ENCODE results near the gene BBS7. TPM values are rescaled to one million over a fixed set of nuclear protein-coding genes. Genes with fewer than 3 reads are reported as not detected.

The BBS7 gene
- total RNA-seq (10 to 100 TPM; 12.5 to 22.1 TPM), polyA plus RNA-seq (1 to 10 TPM; 8.6 to 9.1 TPM)
- long read RNA-seq, donor 1, transcript BBS7-202 (4 exons, 725 nt) = major isoform, 5 of 7 reads
- long read RNA-seq, donor 1, partial matches to known transcripts = 0 of 7 reads
- long read RNA-seq, donor 1, other reads (novel, unspliced or antisense) = 0 of 7 reads
- long read RNA-seq, donor 2, partial matches to known transcripts = 0 of 2 reads
- long read RNA-seq, donor 2, other reads (novel, unspliced or antisense) = 0 of 2 reads
- long read RNA-seq, donor 3, partial matches to known transcripts = 0 of 1 reads
- long read RNA-seq, donor 3, other reads (novel, unspliced or antisense) = 0 of 1 reads
- long read RNA-seq, donor 4, partial matches to known transcripts = 0 of 4 reads
- long read RNA-seq, donor 4, other reads (novel, unspliced or antisense) = 0 of 4 reads
- long read RNA-seq, donor 5, transcript BBS7-202 (4 exons, 725 nt) = major isoform, 7 of 10 reads
- long read RNA-seq, donor 5, partial matches to known transcripts = 0 of 10 reads
- long read RNA-seq, donor 5, other reads (novel, unspliced or antisense) = 0 of 10 reads

GRCh38 chr4:121869841-121870822 is at the start of gene BBS7:
Gene BBS7 (minus strand): TSS chr4:121870474. CDS start chr4:121870313, 161 bp downstream.
- H3K27me3 ChIP-seq (ENCODE audit: control insufficient read depth in 3 of 3, insufficient read depth in 3 of 3, low read length in 2 of 3) = no peaks in the 10 kb centered on the region
- TF ChIP-seq CTCF (IDR thresholded peaks at IDR 0.05; ENCODE audit: control extremely low read depth, extremely low read depth) = no peak
- WGBS, 2 donors = 0 to 1% methylated on average over 58 of the region's 58 CpGs
- H3K4me3 ChIP-seq = peak within 1 kb of the TSS; percentile 55
- ATAC-seq (ENCODE audit: insufficient read depth, low FRiP score) (peak; percentile 99), DNase-seq (peak; percentile 99)
- H3K27ac ChIP-seq (ENCODE audit: low read depth in 1 of 2, low read length in 1 of 2) = peak within 1 kb of the TSS; percentile 63 to 88
- peak within 1 kb of the TSS; percentile 82 to 93 for H3K9ac ChIP-seq (ENCODE audit: insufficient read depth in 1 of 2, low read length in 2 of 2)
- H3K9me3 ChIP-seq (ENCODE audit: control insufficient read depth in 4 of 4, insufficient read depth in 3 of 4, low read length in 3 of 4) = no peaks in the 10 kb centered on the region
- H3K36me3 ChIP-seq (ENCODE audit: control insufficient read depth in 4 of 4, insufficient read depth in 4 of 4, low read length in 4 of 4) = peaks cover 0 to 11% (median 0%) of the 10 kb centered on the region in 4 donors
- peaks cover 0 to 10% (median 2%) of the 10 kb centered on the region in 5 donors for H3K4me1 ChIP-seq (ENCODE audit: control insufficient read depth in 5 of 5, insufficient read depth in 5 of 5, low read length in 5 of 5)

GRCh38 chr4:121913667-121914066 is 43.4 kb upstream of the BBS7 start:
- H3K4me1 ChIP-seq (ENCODE audit: control insufficient read depth in 5 of 5, insufficient read depth in 5 of 5, low read length in 5 of 5) = no peaks in the 10 kb centered on the region
- no peaks in the 10 kb centered on the region for H3K27me3 ChIP-seq (ENCODE audit: control insufficient read depth in 3 of 3, insufficient read depth in 3 of 3, low read length in 2 of 3)
- H3K27ac ChIP-seq (ENCODE audit: low read depth in 1 of 2, low read length in 1 of 2) = no peak overlapping the region
- H3K9me3 ChIP-seq (ENCODE audit: control insufficient read depth in 4 of 4, insufficient read depth in 3 of 4, low read length in 3 of 4) = no peaks in the 10 kb centered on the region
- no peak for TF ChIP-seq CTCF (IDR thresholded peaks at IDR 0.05; ENCODE audit: control extremely low read depth, extremely low read depth)
- ATAC-seq (ENCODE audit: insufficient read depth, low FRiP score) (no peak), DNase-seq (no peak)
- H3K36me3 ChIP-seq (ENCODE audit: control insufficient read depth in 4 of 4, insufficient read depth in 4 of 4, low read length in 4 of 4) = no peaks in the 10 kb centered on the region
- WGBS, 2 donors = 82 to 83% methylated on average over 2 of the region's 2 CpGs
- no peak overlapping the region for H3K4me3 ChIP-seq
- H3K9ac ChIP-seq (ENCODE audit: insufficient read depth in 1 of 2, low read length in 2 of 2) = no peak overlapping the region

GRCh38 chr4:121908346-121908745 is 38.1 kb upstream of the BBS7 start:
- Histone ChIP-seq H3K9ac (ENCODE audit: insufficient read depth in 1 of 2, low read length in 2 of 2) (no peak overlapping the region), H3K27me3 (ENCODE audit: control insufficient read depth in 3 of 3, insufficient read depth in 3 of 3, low read length in 2 of 3) (no peaks in the 10 kb centered on the region), H3K4me3 (no peak overlapping the region), H3K9me3 (ENCODE audit: control insufficient read depth in 4 of 4, insufficient read depth in 3 of 4, low read length in 3 of 4) (no peaks in the 10 kb centered on the region), H3K4me1 (ENCODE audit: control insufficient read depth in 5 of 5, insufficient read depth in 5 of 5, low read length in 5 of 5) (no peaks in the 10 kb centered on the region), H3K36me3 (ENCODE audit: control insufficient read depth in 4 of 4, insufficient read depth in 4 of 4, low read length in 4 of 4) (no peaks in the 10 kb centered on the region), H3K27ac (ENCODE audit: low read depth in 1 of 2, low read length in 1 of 2) (no peak overlapping the region)
- no peak for ATAC-seq (ENCODE audit: insufficient read depth, low FRiP score)
- 95 to 98% methylated on average over 1 of the region's 1 CpG for WGBS, 2 donors
- TF ChIP-seq CTCF (IDR thresholded peaks at IDR 0.05; ENCODE audit: control extremely low read depth, extremely low read depth) = no peak
- no peak for DNase-seq
